Mesodermal cell (in vitro differentiated cells): ENCODE data around the gene IFNA21.
"Not testable (repeated sequence)": the region's sequence is repeated elsewhere in the genome, so short reads cannot be mapped to it uniquely, and the experiment has no call there.

Experiments
- H3K27ac ChIP-seq: 2 replicates; pipeline ENCODE4 v1.7.0; 2013; ENCODE audit warnings: mild to moderate bottlenecking, low read depth, low read length, moderate library complexity; ENCODE audit not compliant: severe bottlenecking
- H3K36me3 ChIP-seq: 2 replicates; pipeline ENCODE4 v1.7.1; 2013; ENCODE audit warnings: mild to moderate bottlenecking, low read length, moderate library complexity; ENCODE audit not compliant: control insufficient read depth, insufficient read depth
- H3K4me1 ChIP-seq: one replicate; pipeline ENCODE4 v1.7.1; 2013; ENCODE audit warnings: mild to moderate bottlenecking, low read length; ENCODE audit not compliant: insufficient read depth, control insufficient read depth, poor library complexity, severe bottlenecking
- H3K4me3 ChIP-seq: 2 replicates; pipeline ENCODE4 v1.7.0; 2013; ENCODE audit warnings: low read length, control low read depth, mild to moderate bottlenecking; ENCODE audit not compliant: insufficient read depth, poor library complexity, severe bottlenecking; ENCODE audit errors: extremely low read depth
- H3K9me3 ChIP-seq: 2 replicates; pipeline ENCODE4 v1.7.1; 2013; ENCODE audit warnings: mild to moderate bottlenecking, low read length, moderate library complexity; ENCODE audit not compliant: control insufficient read depth
- WGBS, 2 experiments: methylation state at CpG; one replicate each; pipeline ENCODE4 v1.1.5; 2013; ENCODE audit warnings: missing lambda C conversion rate in 2 of 2; ENCODE audit not compliant: insufficient coverage in 2 of 2; 5-methylcytosine and 5-hydroxymethylcytosine counted together

IFNA21 gene

GRCh38 chr9:21182810-21183736 lies 16.6 kb upstream of the IFNA21 start:
- H3K4me3 ChIP-seq, H3K4me1 ChIP-seq, H3K36me3 ChIP-seq, H3K9me3 ChIP-seq, H3K27ac ChIP-seq: not testable (repeated sequence)
- 0% methylated on average over 1 of the region's 4 CpGs; no CpG with 5 or more reads in 1 of the 2 experiments for WGBS, 2 experiments

GRCh38 chr9:21174671-21175070 lies 8.2 kb upstream of the IFNA21 start:
- Histone ChIP-seq H3K4me3 (no peak overlapping the region), H3K27ac (no peak overlapping the region), H3K9me3 (no peaks in the 10 kb centered on the region), H3K36me3 (no peaks in the 10 kb centered on the region), H3K4me1 (no peaks in the 10 kb centered on the region)
- WGBS, 2 experiments, result 100% methylated on average over 2 of the region's 2 CpGs; no CpG with 5 or more reads in 1 of the 2 experiments

- H3K4me3 ChIP-seq, result no peak overlapping the region
- no peaks in the 10 kb centered on the region for H3K9me3 ChIP-seq
- H3K36me3 ChIP-seq, result no peaks in the 10 kb centered on the region
- WGBS, 2 experiments, result 80 to 100% methylated on average over 1 of the region's 3 CpGs
- no peak overlapping the region for H3K27ac ChIP-seq
- no peaks in the 10 kb centered on the region for H3K4me1 ChIP-seq
Measured at GRCh38 chr9:21172156-21172555, 5.7 kb upstream of the IFNA21 start.

- Histone ChIP-seq H3K4me1 (no peaks in the 10 kb centered on the region), H3K27ac (no peak overlapping the region), H3K9me3 (no peaks in the 10 kb centered on the region), H3K4me3 (no peak overlapping the region), H3K36me3 (no peaks in the 10 kb centered on the region)
- WGBS, 2 experiments, result no CpG with 5 or more reads among the region's 1 CpG
Measured at GRCh38 chr9:21171351-21171750, 4.9 kb upstream of the IFNA21 start.

GRCh38 chr9:21165516-21165915 lies 944 bp downstream of the IFNA21 start:
- H3K9me3 ChIP-seq, result peaks cover 11% of the 10 kb centered on the region
- no peaks in the 10 kb centered on the region for H3K4me1 ChIP-seq
- H3K4me3 ChIP-seq, result no peak overlapping the region
- no peak overlapping the region for H3K27ac ChIP-seq
- no CpG with 5 or more reads among the region's 1 CpG for WGBS, 2 experiments
- H3K36me3 ChIP-seq, result no peaks in the 10 kb centered on the region

GRCh38 chr9:21160178-21160577 lies 6.3 kb downstream of the IFNA21 start:
- peak overlapping the region; percentile 6 for H3K27ac ChIP-seq
- WGBS, 2 experiments, result 50% methylated on average over 1 of the region's 1 CpG; no CpG with 5 or more reads in 1 of the 2 experiments
- H3K36me3 ChIP-seq, result no peaks in the 10 kb centered on the region

GRCh38 chr9:21155501-21155900 lies 11.0 kb downstream of the IFNA21 start:
- H3K4me1 ChIP-seq, result peaks cover 4% of the 10 kb centered on the region
- no peak overlapping the region for H3K4me3 ChIP-seq
- 80% methylated on average over 1 of the region's 2 CpGs; no CpG with 5 or more reads in 1 of the 2 experiments for WGBS, 2 experiments
- H3K27ac ChIP-seq, result no peak overlapping the region
- no peaks in the 10 kb centered on the region for H3K9me3 ChIP-seq
- no peaks in the 10 kb centered on the region for H3K36me3 ChIP-seq

More at GRCh38 chr9:21160178-21160577, 6.3 kb downstream of the IFNA21 start:
- no peaks in the 10 kb centered on the region for H3K4me1 ChIP-seq
- H3K9me3 ChIP-seq, result peaks cover 11% of the 10 kb centered on the region
- H3K4me3 ChIP-seq, result no peak overlapping the region

GRCh38 chr9:21154018-21154608 lies 12.3 kb downstream of the IFNA21 start:
- peak overlapping the region; percentile 51 for H3K27ac ChIP-seq
- no peak overlapping the region for H3K4me3 ChIP-seq
- H3K4me1 ChIP-seq, result peaks cover 4% of the 10 kb centered on the region
- H3K9me3 ChIP-seq, result no peaks in the 10 kb centered on the region
- H3K36me3 ChIP-seq, result no peaks in the 10 kb centered on the region
- WGBS, 2 experiments, result 0 to 11% methylated on average over 1 to 2 of the region's 3 CpGs

- Histone ChIP-seq H3K4me1 (peaks cover 4% of the 10 kb centered on the region), H3K4me3 (no peak overlapping the region), H3K27ac (peak overlapping the region; percentile 51), H3K36me3 (no peaks in the 10 kb centered on the region), H3K9me3 (no peaks in the 10 kb centered on the region)
- WGBS, 2 experiments, result 22% methylated on average over 1 of the region's 3 CpGs; no CpG with 5 or more reads in 1 of the 2 experiments
Measured at GRCh38 chr9:21153336-21154017, 13.0 kb downstream of the IFNA21 start.

GRCh38 chr9:21144603-21145002 lies 21.9 kb downstream of the IFNA21 start:
- Histone ChIP-seq H3K4me3 (no peak overlapping the region), H3K27ac (no peak overlapping the region), H3K4me1 (no peaks in the 10 kb centered on the region), H3K9me3 (no peaks in the 10 kb centered on the region), H3K36me3 (no peaks in the 10 kb centered on the region)
- WGBS, 2 experiments, result 71 to 92% methylated on average over 1 of the region's 1 CpG
